GM19099 (cell line): Measurements from ENCODE around the gene CDH15.
A peak's percentile ranks its signal among the peaks of the same experiment; 100 is the strongest.

Experiments
- POLR2A ChIP-seq: IDR thresholded peaks from 3 replicates; pipeline ENCODE4 v1.6.1; 2011; ENCODE audit warnings: low read depth; ENCODE audit not compliant: insufficient read length; ENCODE audit errors: extremely low read depth

CDH15 gene

GRCh38 chr16:89171216-89172170, at the start of gene CDH15:
TSS of gene CDH15 (plus strand) at chr16:89171748. CDS start at chr16:89171832, 84 bp downstream.
- no peak for TF ChIP-seq POLR2A

GRCh38 chr16:89122322-89122851, 49.2 kb upstream of the CDH15 start:
- peak; percentile 33 for TF ChIP-seq POLR2A

DNA sequence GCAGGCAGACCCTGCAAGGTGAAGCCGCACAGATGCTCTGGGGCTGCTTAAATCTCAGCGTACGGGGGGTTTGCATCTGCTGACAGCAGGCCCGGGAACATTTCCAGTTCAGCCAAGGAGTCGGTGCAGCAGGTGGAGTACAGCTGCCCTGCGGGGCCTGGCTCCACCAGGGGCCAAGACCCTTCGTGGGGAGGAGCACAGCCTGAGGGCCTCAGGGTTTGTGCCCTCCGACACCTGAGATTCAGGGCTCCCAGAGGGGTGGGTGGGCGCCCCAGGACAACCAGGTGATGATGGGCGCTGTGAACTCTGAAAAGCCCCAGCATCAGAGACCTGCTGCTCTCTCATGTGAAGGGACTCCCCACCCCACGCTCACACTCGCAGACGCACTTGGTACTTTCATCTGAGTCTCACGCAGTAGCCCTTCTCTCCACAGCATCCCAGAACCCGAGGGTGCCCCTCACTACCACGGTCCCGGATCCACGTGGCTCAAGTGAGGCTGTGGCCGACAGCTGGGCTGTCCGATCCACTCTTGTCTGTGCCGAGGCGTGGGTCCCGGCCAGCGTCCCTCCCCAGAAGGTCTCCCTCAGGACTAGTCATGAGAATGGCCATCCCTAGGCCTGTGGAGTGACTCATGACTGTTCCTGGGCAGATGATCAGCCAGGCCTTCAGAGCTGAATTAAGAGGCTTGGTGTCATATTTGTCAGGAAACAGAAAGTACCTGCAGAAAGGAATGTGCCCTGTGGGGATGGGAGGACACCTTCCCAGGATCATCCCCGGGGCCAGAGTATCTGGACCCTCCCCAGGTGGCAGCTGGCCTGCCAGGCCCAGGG, 48.3 kb upstream of the CDH15 start:
- TF ChIP-seq POLR2A = no peak

- TF ChIP-seq POLR2A = no peak
These were observed 47.8 kb upstream of the CDH15 start for GRCh38 chr16:89123831-89124100.

DNA sequence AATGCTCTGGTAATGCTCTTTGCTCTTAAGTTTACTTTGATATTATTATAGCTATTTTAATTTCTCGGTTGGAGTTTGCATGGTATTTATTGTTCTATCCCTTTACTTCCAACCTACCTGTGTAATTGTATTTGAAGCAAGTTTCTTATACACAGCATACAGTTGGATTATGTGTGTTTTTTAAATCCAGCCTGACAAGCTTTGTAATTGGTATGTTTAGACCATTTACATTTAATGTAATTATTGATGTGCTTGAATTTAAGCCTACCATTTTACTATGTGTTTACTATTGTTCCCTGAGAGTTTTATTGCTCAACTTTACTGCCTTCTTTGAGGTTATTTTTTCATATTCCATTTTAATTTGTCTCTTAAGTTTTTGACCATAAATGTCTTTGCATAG, 42.2 kb upstream of the CDH15 start:
- no peak for TF ChIP-seq POLR2A

- no peak for TF ChIP-seq POLR2A
These were observed 41.1 kb upstream of the CDH15 start for GRCh38 chr16:89130448-89130847.

GRCh38 chr16:89131783-89132182, 39.8 kb upstream of the CDH15 start:
- no peak for TF ChIP-seq POLR2A

- TF ChIP-seq POLR2A = no peak
These were observed 39.1 kb upstream of the CDH15 start for GRCh38 chr16:89132194-89133005.

- no peak for TF ChIP-seq POLR2A
These were observed 38.0 kb upstream of the CDH15 start for GRCh38 chr16:89133457-89134127.

- no peak for TF ChIP-seq POLR2A
These were observed 37.3 kb upstream of the CDH15 start for GRCh38 chr16:89134269-89134668.

- no peak for TF ChIP-seq POLR2A
These were observed 36.4 kb upstream of the CDH15 start for GRCh38 chr16:89135166-89135565.

DNA sequence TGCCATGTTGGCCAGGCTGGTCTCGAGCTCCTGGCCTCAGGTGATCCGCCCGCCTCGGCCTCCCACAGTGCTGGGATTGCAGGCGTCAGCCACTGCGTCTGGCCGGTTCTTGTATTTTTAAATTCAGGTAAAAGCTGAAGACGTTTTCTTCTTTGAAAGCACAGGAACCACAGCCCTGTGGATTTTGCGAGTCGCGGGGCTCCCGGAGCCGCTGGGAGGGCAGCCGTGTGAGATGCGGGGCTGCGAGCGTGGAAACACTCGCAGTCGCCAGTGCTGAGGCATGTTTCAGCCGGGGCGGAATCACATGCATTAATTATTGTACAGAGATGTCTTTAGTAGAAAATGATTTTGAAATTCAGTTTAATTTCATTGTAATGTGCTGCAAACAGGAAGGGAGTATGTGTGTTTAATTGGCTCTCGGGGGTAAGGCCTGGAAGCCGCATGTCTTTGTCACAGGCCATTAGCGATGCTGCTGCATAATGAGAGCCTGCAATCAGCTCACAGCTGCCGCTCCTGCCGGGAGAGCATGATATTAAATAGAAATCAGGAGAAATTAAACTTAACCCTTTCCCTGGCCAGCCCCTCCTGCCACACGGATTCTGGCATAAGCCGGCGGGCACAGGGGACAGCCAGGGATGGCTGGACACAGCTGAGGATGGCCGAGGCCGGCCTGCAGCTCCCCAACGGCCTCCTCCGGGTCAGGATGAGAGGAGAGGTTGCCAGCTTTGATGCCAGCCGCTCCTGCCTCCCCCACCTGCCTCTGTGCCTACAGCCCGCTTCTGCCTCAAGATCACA, 35.4 kb upstream of the CDH15 start:
- no peak for TF ChIP-seq POLR2A

DNA sequence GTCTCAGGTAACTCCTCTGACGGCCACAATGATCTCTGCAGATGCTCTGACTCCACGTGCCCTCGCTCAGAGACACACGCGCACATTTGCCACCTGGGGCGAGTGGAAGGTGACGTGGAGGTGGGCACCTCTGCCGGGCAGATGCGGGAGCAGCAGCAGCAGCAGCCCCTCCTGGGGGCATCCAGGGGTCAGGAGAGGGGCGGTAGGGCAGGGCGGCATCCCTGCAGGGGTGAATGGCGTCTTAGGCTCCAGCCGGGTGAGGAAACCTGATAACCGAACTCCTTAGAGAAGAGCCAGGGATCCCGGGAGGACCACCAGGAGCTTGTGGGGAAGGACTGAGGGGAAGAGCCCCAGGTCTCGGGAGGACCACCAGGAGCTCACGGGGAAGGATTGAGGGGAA, 34.6 kb upstream of the CDH15 start:
- no peak for TF ChIP-seq POLR2A

DNA sequence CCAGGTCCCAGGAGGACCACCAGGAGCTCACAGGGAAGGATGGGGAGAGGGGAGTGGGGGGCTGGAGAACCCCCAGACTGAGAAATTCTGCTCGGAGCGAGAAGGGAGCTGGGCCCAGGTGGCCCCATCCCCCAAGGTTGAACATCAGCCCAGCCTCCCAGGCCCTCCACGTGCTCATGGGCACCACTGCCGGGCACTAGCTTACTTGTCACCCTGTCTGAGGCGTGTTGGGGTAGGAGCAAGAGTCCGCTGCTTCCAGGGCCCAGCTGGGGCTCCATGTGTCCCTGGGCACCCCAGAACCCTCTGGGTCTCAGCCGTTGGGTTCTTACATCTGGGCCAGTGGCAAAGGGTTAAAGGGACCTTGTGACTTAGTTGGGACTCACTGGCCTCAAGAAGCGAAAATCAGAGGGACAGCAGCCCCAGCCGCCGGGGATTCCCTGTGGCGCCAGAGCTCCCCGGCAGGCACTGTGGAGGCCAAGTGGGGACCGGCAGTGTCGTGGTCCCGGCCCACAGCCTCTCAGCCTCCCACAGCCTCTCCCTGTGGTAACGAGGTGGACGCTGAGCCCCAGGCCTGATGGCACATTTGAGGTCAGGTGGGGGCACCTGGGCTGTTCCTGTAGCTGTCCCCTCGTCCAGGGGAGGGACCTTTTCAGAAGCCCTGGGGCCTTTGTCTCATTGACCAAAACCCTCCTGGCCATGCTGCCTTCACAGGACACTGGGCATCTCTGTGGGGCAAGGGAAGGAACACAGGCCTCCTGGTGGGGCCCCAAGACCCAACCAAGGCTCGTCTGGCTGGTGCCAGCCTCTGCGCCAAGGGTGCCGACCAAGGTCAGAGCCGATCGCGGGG, 33.7 kb upstream of the CDH15 start:
- TF ChIP-seq POLR2A = no peak

- TF ChIP-seq POLR2A = no peak
These were observed 33.1 kb upstream of the CDH15 start for GRCh38 chr16:89138513-89138795.
